Measurements from ENCODE around the gene KSR2. TPM values are rescaled to one million over a fixed set of nuclear protein-coding genes. Genes with fewer than 3 reads are reported as not detected.

The KSR2 gene
- total RNA-seq, 1 experiment from 2014 or later = 1.3 TPM

DNA sequence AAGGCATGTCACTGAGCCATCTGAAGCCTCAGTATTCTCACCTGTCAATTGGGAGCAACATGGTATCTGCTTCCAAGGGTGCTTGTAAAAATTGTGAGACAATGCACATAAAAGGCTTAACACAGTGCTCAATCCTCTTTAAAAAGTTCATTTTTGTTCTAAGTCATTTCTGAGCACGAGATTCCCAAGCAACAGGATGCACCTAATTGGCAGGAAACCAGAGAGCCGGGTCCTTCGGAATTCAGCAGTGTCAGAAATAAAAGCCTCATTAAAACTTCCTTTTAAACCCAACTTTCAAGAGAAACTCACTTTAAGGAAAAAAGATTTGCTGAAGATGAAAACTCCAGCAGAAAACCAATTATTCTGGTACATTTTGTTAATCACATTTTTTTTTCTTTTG lies 494.9 kb downstream of the KSR2 start:
- Mint-ChIP-seq H3K4me3 (no peak overlapping the region), H3K9me3 (peaks cover 4% of the 10 kb centered on the region in 2 experiments), H3K27ac (no peak overlapping the region), H3K36me3 (ENCODE audit: insufficient read depth in 1 of 3, low read depth in 3 of 3) (peaks cover 5 to 7% (median 7%) of the 10 kb centered on the region in 3 experiments), H3K27me3 (ENCODE audit: low read depth) (no peaks in the 10 kb centered on the region), H3K4me1 (peaks cover 12 to 14% of the 10 kb centered on the region in 2 experiments)
- H3T11ph ChIP-seq (ENCODE audit: low read length) = no peak overlapping the region
- no peaks in the 10 kb centered on the region for H3K79me2 ChIP-seq (ENCODE audit: insufficient read depth, low read length)
- H2BK5ac ChIP-seq (ENCODE audit: insufficient read length, low read length) = no peak overlapping the region
- no peak overlapping the region for H2AK5ac ChIP-seq (ENCODE audit: insufficient read length, low read length)
- no peak for DNase-seq
- H4K8ac ChIP-seq (replicated peaks; ENCODE audit: insufficient read length, low read depth, low read length) = no peak overlapping the region
- no peak overlapping the region for H2AFZ ChIP-seq (ENCODE audit: low read length)
- H2BK12ac ChIP-seq (ENCODE audit: insufficient read length, low read depth, low read length) = no peak overlapping the region
- no CpG with 5 or more reads among the region's 3 CpGs for WGBS (ENCODE audit: extremely low coverage, insufficient read length, low lambda C conversion rate)
- H3K27ac ChIP-seq (ENCODE audit: insufficient read length, low read depth, low read length) = no peak overlapping the region
- H3K56ac ChIP-seq (ENCODE audit: insufficient read length, low read depth, low read length) = no peak overlapping the region
- TF ChIP-seq, protein P1, sequence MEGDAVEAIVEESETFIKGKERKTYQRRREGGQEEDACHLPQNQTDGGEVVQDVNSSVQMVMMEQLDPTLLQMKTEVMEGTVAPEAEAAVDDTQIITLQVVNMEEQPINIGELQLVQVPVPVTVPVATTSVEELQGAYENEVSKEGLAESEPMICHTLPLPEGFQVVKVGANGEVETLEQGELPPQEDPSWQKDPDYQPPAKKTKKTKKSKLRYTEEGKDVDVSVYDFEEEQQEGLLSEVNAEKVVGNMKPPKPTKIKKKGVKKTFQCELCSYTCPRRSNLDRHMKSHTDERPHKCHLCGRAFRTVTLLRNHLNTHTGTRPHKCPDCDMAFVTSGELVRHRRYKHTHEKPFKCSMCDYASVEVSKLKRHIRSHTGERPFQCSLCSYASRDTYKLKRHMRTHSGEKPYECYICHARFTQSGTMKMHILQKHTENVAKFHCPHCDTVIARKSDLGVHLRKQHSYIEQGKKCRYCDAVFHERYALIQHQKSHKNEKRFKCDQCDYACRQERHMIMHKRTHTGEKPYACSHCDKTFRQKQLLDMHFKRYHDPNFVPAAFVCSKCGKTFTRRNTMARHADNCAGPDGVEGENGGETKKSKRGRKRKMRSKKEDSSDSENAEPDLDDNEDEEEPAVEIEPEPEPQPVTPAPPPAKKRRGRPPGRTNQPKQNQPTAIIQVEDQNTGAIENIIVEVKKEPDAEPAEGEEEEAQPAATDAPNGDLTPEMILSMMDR (conservative IDR thresholded peaks at IDR 0.05) = no peak
- H3K4me1 ChIP-seq (ENCODE audit: insufficient read depth, low read length) = no peaks in the 10 kb centered on the region
- H2BK120ac ChIP-seq (ENCODE audit: low read depth, low read length, poor library complexity, severe bottlenecking) = no peak overlapping the region
- H3K4me2 ChIP-seq (ENCODE audit: insufficient read depth, insufficient read length, low read length) = no peak overlapping the region
- H4K5ac ChIP-seq (ENCODE audit: insufficient read length, low read depth, low read length) = no peak overlapping the region
- no peaks in the 10 kb centered on the region for H3K9me3 ChIP-seq (ENCODE audit: control insufficient read depth, low read depth, low read length)
- H3K14ac ChIP-seq (ENCODE audit: insufficient read depth, low read length) = no peak overlapping the region
- no peaks in the 10 kb centered on the region for H3K79me1 ChIP-seq (ENCODE audit: insufficient read depth, low read depth, low read length, poor library complexity, severe bottlenecking)
- no peak overlapping the region for H2BK15ac ChIP-seq (ENCODE audit: low read depth, low read length)
- no peak overlapping the region for H3K4ac ChIP-seq (ENCODE audit: low read depth, low read length)
- H4K20me1 ChIP-seq (ENCODE audit: control insufficient read depth, insufficient read depth, insufficient read length) = no peaks in the 10 kb centered on the region
- H3K27me3 ChIP-seq (ENCODE audit: insufficient read depth, low read length) = no peaks in the 10 kb centered on the region
- no peaks in the 10 kb centered on the region for H3K23me2 ChIP-seq (ENCODE audit: insufficient read length, low read depth, low read length, poor library complexity, severe bottlenecking)
- no peak overlapping the region for H3K18ac ChIP-seq (ENCODE audit: insufficient read length, low read depth, low read length)
- no peak overlapping the region for H3K23ac ChIP-seq (ENCODE audit: insufficient read length, low read depth, low read length)
- H3K9ac ChIP-seq (ENCODE audit: extremely low read depth, insufficient read length, low read length) = no peak overlapping the region
- H4K91ac ChIP-seq (ENCODE audit: insufficient read length, low read depth, low read length) = no peak overlapping the region
- no peak overlapping the region for H2BK20ac ChIP-seq (ENCODE audit: low read depth, low read length, poor library complexity, severe bottlenecking)

Data from H9 (cell line).